ENCODE results near the gene TMEM221. TPM values are rescaled to one million over a fixed set of nuclear protein-coding genes. Genes with fewer than 3 reads are reported as not detected.

Gene TMEM221
- total and polyA plus RNA-seq, 7 donors, result 0.23 to 1.8 (median 1.0) TPM; not detected in 3

DNA sequence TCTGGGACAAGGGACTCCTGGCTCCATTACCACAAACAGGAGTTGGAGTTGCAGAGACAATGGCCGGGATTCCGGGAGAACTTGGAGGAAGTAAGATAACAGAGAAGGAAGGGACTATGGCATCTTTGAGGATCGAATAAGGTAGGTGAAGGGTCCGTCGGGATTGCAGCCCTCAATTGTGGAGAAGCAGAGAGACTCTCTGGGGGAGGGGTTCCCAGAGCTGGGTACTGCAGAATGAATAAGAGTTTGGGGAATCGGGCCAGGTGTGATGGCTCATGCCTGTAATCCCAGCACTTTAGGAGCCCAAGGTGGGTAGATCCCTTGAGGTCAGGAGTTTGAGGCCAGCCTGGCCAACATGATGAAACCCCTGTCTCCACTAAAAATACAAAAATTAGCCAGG lies 46.8 kb downstream of the TMEM221 start:
- Histone ChIP-seq H3K4me3 (no peak overlapping the region), H3K27me3 (no peaks in the 10 kb centered on the region), H3K36me3 (peaks cover 0 to 18% (median 0%) of the 10 kb centered on the region in 4 donors), H3K9me3 (no peaks in the 10 kb centered on the region), H3K27ac (no peak overlapping the region), H3K4me1 (peaks cover 0 to 38% (median 25%) of the 10 kb centered on the region in 4 donors)
- TF ChIP-seq EP300 (IDR thresholded peaks at IDR 0.05), result no peak
- TF ChIP-seq POLR2A (IDR thresholded peaks at IDR 0.05), result no peak
- TF ChIP-seq, protein P1, sequence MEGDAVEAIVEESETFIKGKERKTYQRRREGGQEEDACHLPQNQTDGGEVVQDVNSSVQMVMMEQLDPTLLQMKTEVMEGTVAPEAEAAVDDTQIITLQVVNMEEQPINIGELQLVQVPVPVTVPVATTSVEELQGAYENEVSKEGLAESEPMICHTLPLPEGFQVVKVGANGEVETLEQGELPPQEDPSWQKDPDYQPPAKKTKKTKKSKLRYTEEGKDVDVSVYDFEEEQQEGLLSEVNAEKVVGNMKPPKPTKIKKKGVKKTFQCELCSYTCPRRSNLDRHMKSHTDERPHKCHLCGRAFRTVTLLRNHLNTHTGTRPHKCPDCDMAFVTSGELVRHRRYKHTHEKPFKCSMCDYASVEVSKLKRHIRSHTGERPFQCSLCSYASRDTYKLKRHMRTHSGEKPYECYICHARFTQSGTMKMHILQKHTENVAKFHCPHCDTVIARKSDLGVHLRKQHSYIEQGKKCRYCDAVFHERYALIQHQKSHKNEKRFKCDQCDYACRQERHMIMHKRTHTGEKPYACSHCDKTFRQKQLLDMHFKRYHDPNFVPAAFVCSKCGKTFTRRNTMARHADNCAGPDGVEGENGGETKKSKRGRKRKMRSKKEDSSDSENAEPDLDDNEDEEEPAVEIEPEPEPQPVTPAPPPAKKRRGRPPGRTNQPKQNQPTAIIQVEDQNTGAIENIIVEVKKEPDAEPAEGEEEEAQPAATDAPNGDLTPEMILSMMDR (IDR thresholded peaks at IDR 0.05), result no peak
- TF ChIP-seq POLR2AphosphoS5 (IDR thresholded peaks at IDR 0.05), result no peak
- intact Hi-C loops (cut with DNase I), result no loop called here
- no peak for DNase-seq
- 89 to 93% methylated on average over 6 of the region's 6 CpGs for WGBS, 2 donors

DNA sequence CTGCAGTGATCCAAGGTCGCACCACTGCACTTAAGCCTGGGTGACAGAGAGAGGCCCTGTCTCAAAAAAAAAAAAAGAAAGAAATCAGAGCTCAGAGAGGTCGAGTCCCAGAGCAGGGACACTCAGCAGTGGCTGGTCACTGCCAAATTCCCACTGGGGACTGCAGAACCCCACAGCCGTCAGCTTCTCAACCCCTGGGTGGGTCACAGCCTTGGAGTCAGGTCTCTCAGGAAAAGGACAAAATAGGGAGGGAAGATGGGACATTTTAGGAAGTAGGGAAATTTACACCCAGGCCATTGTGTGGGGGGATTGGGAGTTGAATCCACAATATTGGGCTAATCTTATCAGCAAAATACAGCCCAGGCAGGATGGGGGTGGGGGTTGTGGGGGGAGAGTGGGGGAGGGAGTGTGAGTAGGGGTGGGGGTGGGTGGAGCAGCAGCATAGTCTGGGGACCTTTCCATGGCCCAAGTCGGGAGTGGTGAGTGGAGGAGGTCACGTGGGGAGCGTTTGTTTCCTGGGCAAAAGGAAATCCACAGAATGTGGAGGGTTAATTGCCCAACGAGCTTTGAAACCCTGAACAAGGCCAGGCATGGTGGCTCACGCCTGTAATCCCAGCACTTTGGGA lies 49.5 kb downstream of the TMEM221 start:
- WGBS, 2 donors, result 67 to 74% methylated on average over 8 of the region's 8 CpGs
- DNase-seq, result no peak
- H3K4me3 ChIP-seq, result no peak overlapping the region
- H3K27me3 ChIP-seq, result peaks cover 0 to 13% (median 3%) of the 10 kb centered on the region in 3 donors
- H3K9me3 ChIP-seq, result no peaks in the 10 kb centered on the region
- H3K4me1 ChIP-seq, result peaks cover 0 to 21% (median 3%) of the 10 kb centered on the region in 4 donors
- H3K27ac ChIP-seq, result no peak overlapping the region
- no peak for TF ChIP-seq POLR2AphosphoS5 (IDR thresholded peaks at IDR 0.05)
- TF ChIP-seq EP300 (IDR thresholded peaks at IDR 0.05), result no peak
- TF ChIP-seq, protein P1 (IDR thresholded peaks at IDR 0.05), result no peak
- no peak for TF ChIP-seq POLR2A (IDR thresholded peaks at IDR 0.05)
- peaks cover 0 to 18% (median 0%) of the 10 kb centered on the region in 4 donors for H3K36me3 ChIP-seq
- intact Hi-C loops (cut with DNase I), result no loop called here

DNA sequence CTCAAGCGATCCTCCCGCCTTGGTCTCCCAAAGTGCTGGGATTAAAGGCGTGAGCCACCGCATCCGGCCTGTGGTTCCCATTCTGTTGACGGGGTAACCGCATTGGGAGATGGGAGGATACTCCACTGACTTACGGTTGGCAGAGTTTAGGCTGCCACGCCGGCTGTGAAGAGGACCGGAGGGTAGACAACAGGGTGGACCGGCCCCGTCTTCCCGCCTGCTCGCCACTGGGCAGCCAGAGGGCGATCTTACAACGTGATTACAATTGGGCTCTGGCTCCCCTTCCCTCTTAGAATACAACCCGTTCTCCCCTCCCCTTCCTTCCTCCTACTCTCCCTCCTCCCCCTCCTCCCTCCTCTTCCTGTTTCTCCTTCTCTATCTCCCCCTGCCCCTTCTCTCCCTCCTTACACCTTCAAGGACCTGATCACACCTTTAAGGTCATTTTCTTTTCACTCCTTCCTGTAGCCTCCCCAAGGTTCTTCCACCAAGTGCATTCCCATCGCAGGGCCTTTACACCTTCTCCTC lies 53.5 kb downstream of the TMEM221 start:
- H3K9me3 ChIP-seq, result no peaks in the 10 kb centered on the region

DNA sequence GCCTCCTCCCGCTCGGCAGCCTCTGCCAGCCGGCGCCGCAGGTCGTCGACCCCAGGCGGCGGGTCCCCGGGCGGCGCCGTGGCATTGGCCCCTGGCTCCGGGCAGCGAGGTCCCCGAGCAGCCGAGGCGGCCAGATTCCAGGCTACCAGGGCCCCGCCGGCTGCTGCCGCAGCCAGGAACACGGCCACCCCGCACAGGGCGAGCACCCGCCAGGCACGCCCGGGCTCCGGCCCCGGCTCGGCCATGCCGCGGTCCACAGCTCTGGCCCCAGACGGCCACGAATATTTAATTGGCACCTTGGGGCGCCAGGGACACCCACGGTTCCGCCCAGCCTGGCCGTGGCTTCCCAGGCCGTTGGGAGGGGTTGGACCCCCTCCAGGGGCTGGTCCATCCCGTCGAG lies 54.6 kb downstream of the TMEM221 start, which contains the start of gene CCDC194:
CCDC194 (minus strand) TSS at position 283 of the 400 bp plus-strand sequence; CDS start at position 245, 38 bp downstream.
- H3K9me3 ChIP-seq, result peaks cover 0 to 8% (median 0%) of the 10 kb centered on the region in 4 donors
- peaks cover 0 to 28% (median 10%) of the 10 kb centered on the region in 3 donors for H3K27me3 ChIP-seq
- no peaks in the 10 kb centered on the region for H3K36me3 ChIP-seq
- H3K27ac ChIP-seq, result no peak within 1 kb of the TSS
- TF ChIP-seq, protein P1 (IDR thresholded peaks at IDR 0.05), result no peak
- TF ChIP-seq POLR2AphosphoS5 (IDR thresholded peaks at IDR 0.05), result no peak
- TF ChIP-seq EP300 (IDR thresholded peaks at IDR 0.05), result no peak
- TF ChIP-seq POLR2A (IDR thresholded peaks at IDR 0.05), result no peak
- peaks cover 0 to 23% (median 18%) of the 10 kb centered on the region in 4 donors for H3K4me1 ChIP-seq
- DNase-seq, result no peak
- WGBS, 2 donors, result 24 to 55% methylated on average over 41 of the region's 41 CpGs
- intact Hi-C loops (cut with DNase I), result loop anchor here (2.0 kb wide), 1 partner anchor 73 kb away; no protein-coding TSS in a partner anchor
- H3K4me3 ChIP-seq, result no peak within 1 kb of the TSS

More for the DNA sequence above, 53.5 kb downstream of the TMEM221 start:
- Histone ChIP-seq H3K27ac (no peak overlapping the region), H3K4me3 (no peak overlapping the region), H3K4me1 (peaks cover 0 to 23% (median 18%) of the 10 kb centered on the region in 4 donors), H3K27me3 (peaks cover 0 to 28% (median 10%) of the 10 kb centered on the region in 3 donors), H3K36me3 (peaks cover 0 to 4% (median 0%) of the 10 kb centered on the region in 4 donors)
- no peak for DNase-seq
- 21% methylated on average over 19 of the region's 19 CpGs for WGBS, 2 donors
- TF ChIP-seq EP300 (IDR thresholded peaks at IDR 0.05), result no peak
- peak in 1 of 4 donors; percentile 27 for TF ChIP-seq POLR2AphosphoS5 (IDR thresholded peaks at IDR 0.05)
- TF ChIP-seq, protein P1 (IDR thresholded peaks at IDR 0.05), result peak in 3 of 4 experiments; percentile 63 to 67 (median 65)
- intact Hi-C loops (cut with DNase I), result loop anchor here (2.0 kb wide), 1 partner anchor 72 kb away; no protein-coding TSS in a partner anchor

All from sigmoid colon (tissue), 7 donors.